GM23248 (cell line): ENCODE data around the gene CLMP. TPM values are rescaled to one million over a fixed set of nuclear protein-coding genes. Genes with fewer than 3 reads are reported as not detected.
"Not testable (repeated sequence)": the region's sequence is repeated elsewhere in the genome, so short reads cannot be mapped to it uniquely, and the experiment has no call there.

Experiments used
- DNase-seq: peaks from one replicate; pipeline ENCODE4 v3.0.0-alpha.2; 2015
- H2AFZ ChIP-seq: fragments of 200-600 bp; sonication (generic); 2 replicates; pipeline ENCODE4 v1.6.1; 2016; ENCODE audit warnings: antibody characterized with exemption
- H3F3A ChIP-seq: fragments of 200-600 bp; sonication (generic); 2 replicates; pipeline ENCODE4 v1.6.1; 2016; ENCODE audit warnings: mild to moderate bottlenecking, antibody characterized with exemption, mixed run types; ENCODE audit not compliant: insufficient read depth
- H3K27ac ChIP-seq: fragments of 200-600 bp; sonication (generic); 2 replicates; pipeline ENCODE4 v1.5.1; 2016; ENCODE audit warnings: mild to moderate bottlenecking
- H3K27me3 ChIP-seq: fragments of 200-600 bp; sonication (generic); replicated peaks from 2 replicates; pipeline ENCODE4 v1.6.1; 2016; ENCODE audit warnings: mild to moderate bottlenecking; ENCODE audit not compliant: insufficient read depth
- H3K36me3 ChIP-seq: fragments of 200-600 bp; sonication (generic); 2 replicates; pipeline ENCODE4 v1.6.1; 2016; ENCODE audit warnings: low read depth, mild to moderate bottlenecking
- H3K4me1 ChIP-seq: fragments of 200-600 bp; sonication (generic); 2 replicates; pipeline ENCODE4 v1.6.1; 2016; ENCODE audit warnings: mild to moderate bottlenecking; ENCODE audit not compliant: insufficient read depth
- H3K4me2 ChIP-seq: fragments of 200-600 bp; sonication (generic); one replicate; pipeline ENCODE4 v1.6.1; 2016; ENCODE audit warnings: mild to moderate bottlenecking; ENCODE audit not compliant: unreplicated experiment
- H3K4me3 ChIP-seq: fragments of 200-600 bp; sonication (generic); 2 replicates; pipeline ENCODE4 v1.5.1; 2016; ENCODE audit warnings: mild to moderate bottlenecking
- H3K79me2 ChIP-seq: fragments of 200-600 bp; sonication (generic); 2 replicates; pipeline ENCODE4 v1.6.1; 2016; ENCODE audit warnings: mild to moderate bottlenecking; ENCODE audit not compliant: insufficient read depth
- H3K9ac ChIP-seq: fragments of 200-600 bp; sonication (generic); 2 replicates; pipeline ENCODE4 v1.6.1; 2016; ENCODE audit warnings: mild to moderate bottlenecking
- H3K9me2 ChIP-seq: fragments of 200-600 bp; sonication (generic); 2 replicates; pipeline ENCODE4 v1.6.1; 2016; ENCODE audit warnings: mixed run types, mild to moderate bottlenecking, moderate library complexity; ENCODE audit not compliant: insufficient read depth
- H3K9me3 ChIP-seq: fragments of 200-600 bp; sonication (generic); one replicate; pipeline ENCODE4 v1.6.1; 2017; ENCODE audit warnings: low read depth
- H4K20me1 ChIP-seq: fragments of 200-600 bp; sonication (generic); 2 replicates; pipeline ENCODE4 v1.6.0; 2016; ENCODE audit not compliant: insufficient read depth
- EZH2 ChIP-seq: fragments of 200-600 bp; sonication (generic); IDR thresholded peaks from 2 replicates; pipeline ENCODE4 v1.6.1; 2018; ENCODE audit warnings: antibody characterized with exemption, mild to moderate bottlenecking; ENCODE audit not compliant: insufficient read depth, poor library complexity, severe bottlenecking
- EZH2phosphoT487 ChIP-seq: fragments of 200-600 bp; sonication (generic); IDR thresholded peaks from 2 replicates; pipeline ENCODE4 v1.6.1; 2018; ENCODE audit warnings: antibody characterized with exemption, moderate library complexity, mild to moderate bottlenecking, low read depth; ENCODE audit not compliant: insufficient read depth
- WGBS, 2 experiments: methylation state at CpG; one replicate each; pipeline ENCODE4 v1.1.6; 2015 to 2017; ENCODE audit warnings: low lambda C conversion rate in 2 of 2, low coverage in 1 of 2; ENCODE audit errors: missing lambda C conversion rate in 2 of 2; 5-methylcytosine and 5-hydroxymethylcytosine counted together
- in situ Hi-C: fragments of 300-500 bp; cut with MboI; formaldehyde crosslinking; loops from 2 replicates; pipeline ENCODE4 v1.15.0; 2020
- polyA plus RNA-seq: library from polyadenylated mRNA; unstranded; fragments of >200 nt; fragmentation: Nextera tagmentation; extraction: Ambion mirVana; gene quantifications from 2 replicates; pipeline ENCODE4 v1.2.1, GENCODE V29; 2016
- total RNA-seq: library from RNA; depleted of rRNA; stranded (reverse); fragments of >200 nt; shearing (Covaris generic); gene quantifications from 2 replicates; pipeline ENCODE4 v1.2.3, GENCODE V29; 2014

The CLMP gene
- total and polyA plus RNA-seq, 2 experiments from 2014 or later = 166 to 215 TPM

- 0 out of 2 replicates have a peak overlapping the region, but pooled peaks have one; percentile 20 for H3K9ac ChIP-seq
- H3F3A ChIP-seq = peaks cover 79% of the 10 kb centered on the region
- H2AFZ ChIP-seq = no peak overlapping the region
- H3K79me2 ChIP-seq = no peaks in the 10 kb centered on the region; the same call in none of the 2 replicates
- peaks cover 44% of the 10 kb centered on the region for H3K36me3 ChIP-seq
- peaks cover 51% of the 10 kb centered on the region for H3K4me1 ChIP-seq
- peak overlapping the region; percentile 24 for H3K4me2 ChIP-seq
- WGBS, 2 experiments = 81 to 82% methylated on average over 11 of the region's 11 CpGs
- in situ Hi-C loops = no loop called here
- no peak for DNase-seq
- TF ChIP-seq EZH2 (no peak), EZH2phosphoT487 (no peak)
- peak overlapping the region; percentile 52 for H3K27ac ChIP-seq
- peaks cover 5% of the 10 kb centered on the region; the same call in 1 of the 2 replicates for H4K20me1 ChIP-seq
- no peak overlapping the region for H3K4me3 ChIP-seq
- no peaks in the 10 kb centered on the region for H3K27me3 ChIP-seq
- no peaks in the 10 kb centered on the region for H3K9me2 ChIP-seq
- H3K9me3 ChIP-seq = no peaks in the 10 kb centered on the region
Measured at GRCh38 chr11:123158033-123159003, 36.7 kb downstream of the CLMP start.

DNA sequence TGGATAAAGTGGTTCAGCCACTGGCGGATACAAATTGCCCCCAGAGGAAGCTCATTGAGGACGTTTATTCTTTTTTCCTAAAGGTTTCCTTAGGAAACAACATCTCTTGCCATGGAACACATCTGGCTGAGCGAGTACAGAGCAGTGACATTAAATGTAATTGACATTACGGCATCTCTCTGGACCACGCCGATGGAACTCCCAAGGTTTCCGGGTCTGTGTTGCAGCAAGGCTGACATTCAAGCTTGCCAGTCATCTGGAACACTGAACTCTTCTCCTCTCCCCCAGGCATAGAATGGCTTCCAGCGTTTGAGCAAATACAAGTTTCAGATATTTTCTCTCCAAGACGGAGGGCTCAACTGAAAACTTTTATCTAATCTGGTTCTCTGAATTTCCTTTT lies 42.1 kb downstream of the CLMP start:
- TF ChIP-seq EZH2 (no peak), EZH2phosphoT487 (no peak)
- Histone ChIP-seq H3K79me2 (no peaks in the 10 kb centered on the region; the same call in none of the 2 replicates), H3K27me3 (no peaks in the 10 kb centered on the region), H3K36me3 (peaks cover 47% of the 10 kb centered on the region), H3K9me3 (no peaks in the 10 kb centered on the region), H3F3A (peaks cover 66% of the 10 kb centered on the region), H3K9me2 (no peaks in the 10 kb centered on the region), H4K20me1 (peaks cover 5% of the 10 kb centered on the region; the same call in 1 of the 2 replicates), H3K9ac (no peak overlapping the region), H2AFZ (no peak overlapping the region), H3K4me1 (peaks cover 2% of the 10 kb centered on the region), H3K27ac (peak overlapping the region; percentile 9), H3K4me2 (no peak overlapping the region), H3K4me3 (no peak overlapping the region)
- no peak for DNase-seq
- in situ Hi-C loops = no loop called here
- WGBS, 2 experiments = 39 to 44% methylated on average over 9 of the region's 9 CpGs

GRCh38 chr11:123152346-123152745 lies 42.7 kb downstream of the CLMP start:
- H3K4me2 ChIP-seq, DNase-seq, H3K9ac ChIP-seq, H3K27me3 ChIP-seq, in situ Hi-C loops, H3K4me3 ChIP-seq, H3K4me1 ChIP-seq, H3K79me2 ChIP-seq, H3K9me3 ChIP-seq, H3K27ac ChIP-seq, H3K9me2 ChIP-seq, H2AFZ ChIP-seq, H4K20me1 ChIP-seq: not testable (repeated sequence)
- Histone ChIP-seq H3F3A (peaks cover 71% of the 10 kb centered on the region), H3K36me3 (peaks cover 46% of the 10 kb centered on the region)
- WGBS, 2 experiments = 97 to 100% methylated on average over 5 of the region's 5 CpGs

GRCh38 chr11:123151796-123152195 lies 43.3 kb downstream of the CLMP start:
- Histone ChIP-seq H3K27ac (no peak overlapping the region), H3K4me2 (no peak overlapping the region)
- WGBS, 2 experiments = 90 to 100% methylated on average over 2 of the region's 2 CpGs

More at GRCh38 chr11:123151796-123152195, 43.3 kb downstream of the CLMP start:
- Histone ChIP-seq H3K9ac (no peak overlapping the region), H3K9me2 (no peaks in the 10 kb centered on the region), H3K36me3 (peaks cover 46% of the 10 kb centered on the region), H3K27me3 (no peaks in the 10 kb centered on the region), H2AFZ (no peak overlapping the region), H4K20me1 (peaks cover 5% of the 10 kb centered on the region; the same call in 1 of the 2 replicates), H3K79me2 (no peaks in the 10 kb centered on the region; the same call in none of the 2 replicates), H3K4me1 (no peaks in the 10 kb centered on the region), H3K9me3 (no peaks in the 10 kb centered on the region), H3K4me3 (no peak overlapping the region), H3F3A (peaks cover 73% of the 10 kb centered on the region)
- in situ Hi-C loops = no loop called here
- no peak for DNase-seq
- no peak for TF ChIP-seq EZH2
- no peak for TF ChIP-seq EZH2phosphoT487
